BLaER1 treated with 17β-estradiol and CSF1 and Interleukin-3, amounts not matched to agents 10 nM and 100 nM (cell line): Measurements from ENCODE around the gene SLC25A1.

Experiments used
- H3K27ac ChIP-seq, 11 experiments: shearing (Covaris generic); formaldehyde crosslinking; 2 replicates each; pipeline ENCODE4 v1.8.1; 2022
- H3K27me3 ChIP-seq, 11 experiments: shearing (Covaris generic); formaldehyde crosslinking; 2 replicates each; pipeline ENCODE4 v1.8.1; 2022
- H3K36me3 ChIP-seq, 11 experiments: shearing (Covaris generic); formaldehyde crosslinking; 2 replicates each; pipeline ENCODE4 v1.8.1; 2022
- H3K4me1 ChIP-seq, 10 experiments: shearing (Covaris generic); formaldehyde crosslinking; 2 replicates each; pipeline ENCODE4 v1.8.1; 2022
- H3K4me2 ChIP-seq, 11 experiments: shearing (Covaris generic); formaldehyde crosslinking; 2 replicates each; pipeline ENCODE4 v1.8.1; 2022
- H3K4me3 ChIP-seq, 10 experiments: shearing (Covaris generic); formaldehyde crosslinking; 2 replicates each; pipeline ENCODE4 v1.8.1; 2022
- H3K9ac ChIP-seq, 11 experiments: shearing (Covaris generic); formaldehyde crosslinking; 2 replicates each; pipeline ENCODE4 v1.8.1; 2022
- H3K9me3 ChIP-seq, 11 experiments: shearing (Covaris generic); formaldehyde crosslinking; replicated peaks in 1 of 11; 2 replicates each; pipeline ENCODE4 v1.8.1; 2022
- H4K20me1 ChIP-seq, 11 experiments: shearing (Covaris generic); formaldehyde crosslinking; 2 replicates each; pipeline ENCODE4 v1.8.1; 2022
- Cebpa-rat ChIP-seq, 11 experiments: shearing (Covaris generic); IDR thresholded peaks; 2 replicates each; pipeline ENCODE4 v1.8.1; 2022

Gene SLC25A1

DNA sequence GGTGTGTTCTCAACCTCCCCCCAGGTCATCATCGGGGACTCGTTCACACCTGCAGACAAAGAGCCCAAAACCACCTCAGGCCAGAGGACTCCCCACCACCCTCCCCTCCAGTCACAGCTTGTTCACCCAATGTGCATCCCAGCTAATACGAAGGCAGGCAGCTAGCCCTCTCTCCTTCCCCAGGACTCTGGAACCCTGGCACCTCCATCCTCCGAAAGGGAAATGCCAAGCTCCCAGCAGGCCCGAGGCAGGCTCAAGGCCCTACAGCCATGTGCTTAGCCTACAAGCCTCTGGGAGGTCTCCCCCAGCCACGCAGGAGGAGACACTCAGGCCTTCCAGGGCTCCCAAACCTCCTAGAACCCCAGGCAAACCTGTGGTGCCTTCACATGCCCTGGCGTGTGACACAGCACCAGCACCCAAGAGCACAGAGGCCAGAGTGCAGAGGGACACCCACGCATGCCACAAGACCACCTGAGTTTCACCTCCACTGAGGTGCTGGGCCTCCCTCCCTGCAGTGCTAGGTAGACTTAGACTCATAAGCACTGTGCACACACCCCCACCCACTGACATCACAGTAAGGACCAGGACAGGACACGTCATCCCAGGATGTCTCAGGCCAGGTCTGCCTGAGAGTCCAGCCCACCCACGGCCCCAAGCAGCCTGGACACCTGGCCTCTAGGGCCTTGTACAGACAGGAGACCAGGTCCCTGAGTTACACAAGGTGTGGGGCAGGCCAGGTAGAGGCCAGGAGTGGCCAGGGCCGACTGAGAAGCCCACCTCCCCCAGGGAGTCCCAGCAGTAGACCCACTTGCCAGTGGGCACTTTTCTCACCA, 40.9 kb downstream of the SLC25A1 start:
- Histone ChIP-seq H3K9ac (peak overlapping the region in 2 of 11 experiments; percentile 5 to 8; a peak in 1 of 22 replicates), H3K4me1 (peaks cover 0 to 6% (median 1%) of the 10 kb centered on the region in 10 experiments; a peak in 6 of 20 replicates), H4K20me1 (peaks cover 0 to 82% (median 50%) of the 10 kb centered on the region in 11 experiments; a peak in 15 of 22 replicates), H3K27me3 (no peaks in the 10 kb centered on the region), H3K9me3 (no peaks in the 10 kb centered on the region), H3K4me2 (no peak overlapping the region), H3K4me3 (no peak overlapping the region), H3K27ac (no peak overlapping the region), H3K36me3 (peaks cover 95 to 100% (median 99%) of the 10 kb centered on the region in 11 experiments)
- no peak for TF ChIP-seq Cebpa-rat (IDR thresholded peaks at IDR 0.05)

DNA sequence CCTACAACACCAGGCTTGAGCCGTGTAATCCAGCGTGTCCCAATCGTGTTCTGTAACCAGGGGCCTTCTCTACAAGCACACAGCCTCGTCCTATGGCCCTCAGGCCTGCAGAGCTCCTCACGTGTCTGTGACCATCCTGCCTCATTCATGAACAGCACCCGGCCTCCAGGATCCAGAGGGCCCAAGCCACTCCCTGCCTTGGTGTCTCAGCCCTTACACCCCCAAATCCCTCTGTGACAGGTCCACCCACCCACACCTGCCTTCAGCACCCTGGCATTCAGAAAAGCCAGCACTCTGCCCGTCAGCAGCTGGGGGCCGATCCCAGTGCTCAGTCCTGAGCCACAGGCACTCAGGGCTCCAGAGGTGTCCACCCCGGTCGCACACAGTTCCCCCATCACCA, 41.6 kb downstream of the SLC25A1 start:
- H3K4me2 ChIP-seq = no peak overlapping the region
- H3K36me3 ChIP-seq = peaks cover 91 to 100% (median 99%) of the 10 kb centered on the region in 11 experiments
- TF ChIP-seq Cebpa-rat (IDR thresholded peaks at IDR 0.05) = no peak
- peaks cover 0 to 5% (median 0%) of the 10 kb centered on the region in 10 experiments; a peak in 1 of 20 replicates for H3K4me1 ChIP-seq
- H3K27ac ChIP-seq = no peak overlapping the region
- no peaks in the 10 kb centered on the region for H3K9me3 ChIP-seq
- no peaks in the 10 kb centered on the region for H3K27me3 ChIP-seq
- H4K20me1 ChIP-seq = peaks cover 0 to 79% (median 44%) of the 10 kb centered on the region in 11 experiments; a peak in 14 of 22 replicates
- no peak overlapping the region for H3K4me3 ChIP-seq
- no peak overlapping the region for H3K9ac ChIP-seq

DNA sequence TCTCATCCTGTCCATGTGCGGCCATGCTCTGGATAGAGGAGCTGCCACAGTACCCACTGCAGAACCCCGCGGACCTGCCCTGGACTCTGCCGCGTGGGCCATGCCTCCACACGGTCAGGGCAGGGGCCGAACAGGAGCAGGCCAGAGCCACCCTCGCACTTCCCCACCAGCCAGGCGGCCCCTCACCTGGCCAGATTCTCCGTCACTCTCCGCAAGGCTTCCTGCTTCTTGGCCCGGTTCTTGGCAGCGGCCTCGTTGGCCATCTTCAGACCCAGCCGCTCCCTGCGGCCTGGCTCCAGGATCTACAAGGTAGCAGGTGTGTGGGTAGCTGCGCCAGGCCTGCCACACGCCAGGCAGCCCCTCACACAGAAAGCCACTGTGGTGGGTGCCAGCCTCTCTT, 43.7 kb downstream of the SLC25A1 start:
- peaks cover 73 to 96% (median 86%) of the 10 kb centered on the region in 11 experiments for H3K36me3 ChIP-seq
- no peak overlapping the region for H3K9ac ChIP-seq
- no peak for TF ChIP-seq Cebpa-rat (IDR thresholded peaks at IDR 0.05)
- H4K20me1 ChIP-seq = peaks cover 0 to 89% (median 55%) of the 10 kb centered on the region in 11 experiments; a peak in 13 of 22 replicates
- no peak overlapping the region for H3K4me3 ChIP-seq
- H3K27me3 ChIP-seq = no peaks in the 10 kb centered on the region
- no peak overlapping the region for H3K4me2 ChIP-seq
- H3K27ac ChIP-seq = no peak overlapping the region
- H3K4me1 ChIP-seq = peaks cover 0 to 5% (median 0%) of the 10 kb centered on the region in 10 experiments; a peak in 1 of 20 replicates
- H3K9me3 ChIP-seq = no peaks in the 10 kb centered on the region

DNA sequence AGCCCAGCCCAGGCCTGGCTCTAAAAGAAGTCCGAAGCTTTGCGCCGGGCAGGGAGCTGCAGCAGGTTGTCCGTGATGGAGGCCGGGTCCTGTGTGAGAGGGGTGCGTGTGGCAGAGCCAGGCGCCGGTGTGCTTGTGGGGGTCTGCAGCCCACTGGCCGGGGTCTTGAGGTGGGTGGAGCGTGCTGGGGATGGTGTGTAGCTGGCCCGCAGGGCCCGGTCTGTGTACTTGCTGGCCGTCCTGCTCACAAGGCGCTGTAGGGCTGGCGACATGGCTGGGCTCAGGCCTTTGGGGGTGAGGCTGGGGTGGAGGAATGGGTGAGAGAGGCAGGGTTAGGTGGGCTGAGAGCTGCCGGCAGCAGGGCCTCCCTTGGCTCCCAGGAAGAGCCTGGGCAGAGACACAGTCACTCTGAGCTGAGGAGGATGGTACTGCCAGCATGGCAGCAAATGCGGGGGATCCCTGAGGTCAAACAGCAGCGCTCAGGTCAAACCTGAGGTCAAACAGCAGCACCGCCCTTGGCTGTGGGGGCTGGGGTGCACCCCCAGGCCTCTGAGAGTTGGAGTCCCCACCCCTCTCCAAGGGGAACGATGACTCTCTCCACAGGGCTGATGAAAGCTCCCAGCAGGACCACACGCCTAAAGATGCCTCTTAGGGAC, 44.2 kb downstream of the SLC25A1 start:
- Histone ChIP-seq H3K27ac (no peak overlapping the region), H3K4me3 (no peak overlapping the region), H3K36me3 (peaks cover 68 to 90% (median 81%) of the 10 kb centered on the region in 11 experiments), H3K4me1 (peaks cover 0 to 5% (median 0%) of the 10 kb centered on the region in 10 experiments; a peak in 1 of 20 replicates), H4K20me1 (peaks cover 0 to 89% (median 55%) of the 10 kb centered on the region in 11 experiments; a peak in 13 of 22 replicates), H3K9ac (no peak overlapping the region), H3K27me3 (no peaks in the 10 kb centered on the region), H3K4me2 (no peak overlapping the region), H3K9me3 (no peaks in the 10 kb centered on the region)
- no peak for TF ChIP-seq Cebpa-rat (IDR thresholded peaks at IDR 0.05)

DNA sequence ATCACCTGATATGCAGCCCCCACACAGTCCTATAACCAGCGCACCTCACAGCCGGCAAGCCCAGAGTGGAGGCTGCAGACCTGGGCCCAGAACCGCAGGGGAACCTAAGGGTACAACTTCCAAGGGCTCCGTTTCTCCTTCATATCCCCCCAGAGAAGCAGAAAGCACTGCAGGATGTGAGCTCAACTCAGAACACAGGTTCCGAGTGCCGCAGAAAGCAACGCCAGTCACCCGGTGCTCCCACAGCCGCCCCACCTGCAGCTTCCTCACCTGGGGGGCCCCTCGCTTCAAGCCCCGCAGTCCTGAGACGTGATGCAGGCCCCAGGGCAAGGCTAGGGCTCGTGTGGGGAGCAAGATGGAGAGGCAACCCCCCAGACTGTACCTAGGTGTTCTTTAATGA, 45.0 kb downstream of the SLC25A1 start:
- Histone ChIP-seq H3K27me3 (no peaks in the 10 kb centered on the region), H3K4me3 (no peak overlapping the region), H3K36me3 (peaks cover 60 to 83% (median 73%) of the 10 kb centered on the region in 11 experiments), H3K9me3 (no peaks in the 10 kb centered on the region), H4K20me1 (peaks cover 0 to 86% (median 51%) of the 10 kb centered on the region in 11 experiments; a peak in 13 of 22 replicates), H3K4me2 (no peak overlapping the region), H3K4me1 (peaks cover 0 to 5% (median 0%) of the 10 kb centered on the region in 10 experiments; a peak in 1 of 20 replicates), H3K27ac (no peak overlapping the region), H3K9ac (no peak overlapping the region)
- TF ChIP-seq Cebpa-rat (IDR thresholded peaks at IDR 0.05) = no peak

DNA sequence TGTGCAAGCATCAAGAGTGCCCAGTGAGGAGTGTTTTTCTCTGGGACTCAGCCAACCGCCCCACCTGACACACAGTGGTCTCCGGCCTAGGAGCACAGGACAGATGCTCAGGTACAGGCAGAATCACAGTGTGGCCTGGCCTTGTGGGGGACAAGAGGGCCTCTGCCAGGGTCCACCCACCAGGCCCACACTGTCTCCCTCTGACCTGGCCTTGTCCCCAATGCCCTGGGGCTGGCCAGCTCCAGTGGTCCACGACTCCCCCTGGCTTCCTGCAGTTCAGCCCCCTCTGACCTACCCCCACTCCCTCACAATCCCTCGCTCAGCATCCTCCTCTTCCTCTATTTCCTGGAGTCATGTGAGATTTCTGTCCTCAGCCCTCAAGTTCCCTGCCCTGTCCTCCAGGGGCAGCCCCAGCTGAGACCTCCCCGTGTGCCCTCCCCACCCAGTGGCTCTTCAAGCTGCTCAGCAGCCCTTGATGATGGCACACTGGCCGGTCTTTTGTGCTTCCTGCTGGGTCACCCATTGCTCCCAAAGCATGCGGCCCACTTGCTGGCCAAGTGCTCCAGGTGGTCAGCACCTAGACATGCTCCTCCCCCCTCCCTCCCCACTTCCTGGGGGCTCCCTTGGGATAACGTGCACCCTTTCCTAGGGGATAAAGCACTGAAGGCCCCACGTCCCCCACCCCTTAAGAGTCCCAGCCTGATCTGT, 45.7 kb downstream of the SLC25A1 start:
- Histone ChIP-seq H3K4me1 (peaks cover 0 to 5% (median 0%) of the 10 kb centered on the region in 10 experiments; a peak in 1 of 20 replicates), H4K20me1 (peaks cover 0 to 83% (median 44%) of the 10 kb centered on the region in 11 experiments; a peak in 13 of 22 replicates), H3K36me3 (peaks cover 53 to 76% (median 66%) of the 10 kb centered on the region in 11 experiments), H3K27me3 (no peaks in the 10 kb centered on the region), H3K4me3 (no peak overlapping the region), H3K9me3 (no peaks in the 10 kb centered on the region), H3K9ac (no peak overlapping the region), H3K27ac (no peak overlapping the region), H3K4me2 (no peak overlapping the region)
- TF ChIP-seq Cebpa-rat (IDR thresholded peaks at IDR 0.05) = no peak

DNA sequence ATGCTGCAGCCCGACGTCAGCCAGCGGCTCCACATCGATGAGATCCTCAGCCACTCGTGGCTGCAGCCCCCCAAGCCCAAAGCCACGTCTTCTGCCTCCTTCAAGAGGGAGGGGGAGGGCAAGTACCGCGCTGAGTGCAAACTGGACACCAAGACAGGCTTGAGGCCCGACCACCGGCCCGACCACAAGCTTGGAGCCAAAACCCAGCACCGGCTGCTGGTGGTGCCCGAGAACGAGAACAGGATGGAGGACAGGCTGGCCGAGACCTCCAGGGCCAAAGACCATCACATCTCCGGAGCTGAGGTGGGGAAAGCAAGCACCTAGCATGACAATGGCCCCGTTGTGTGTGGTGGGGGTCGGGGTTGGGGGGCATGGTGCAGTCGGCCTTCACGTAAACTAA, 46.4 kb downstream of the SLC25A1 start:
- Histone ChIP-seq H3K36me3 (peaks cover 46 to 69% (median 59%) of the 10 kb centered on the region in 11 experiments), H3K27ac (no peak overlapping the region), H3K27me3 (no peaks in the 10 kb centered on the region), H3K9ac (no peak overlapping the region), H3K9me3 (no peaks in the 10 kb centered on the region), H4K20me1 (peaks cover 0 to 81% (median 38%) of the 10 kb centered on the region in 11 experiments; a peak in 13 of 22 replicates), H3K4me3 (no peak overlapping the region), H3K4me2 (no peak overlapping the region), H3K4me1 (peaks cover 0 to 5% (median 0%) of the 10 kb centered on the region in 10 experiments; a peak in 1 of 20 replicates)
- TF ChIP-seq Cebpa-rat (IDR thresholded peaks at IDR 0.05) = no peak

DNA sequence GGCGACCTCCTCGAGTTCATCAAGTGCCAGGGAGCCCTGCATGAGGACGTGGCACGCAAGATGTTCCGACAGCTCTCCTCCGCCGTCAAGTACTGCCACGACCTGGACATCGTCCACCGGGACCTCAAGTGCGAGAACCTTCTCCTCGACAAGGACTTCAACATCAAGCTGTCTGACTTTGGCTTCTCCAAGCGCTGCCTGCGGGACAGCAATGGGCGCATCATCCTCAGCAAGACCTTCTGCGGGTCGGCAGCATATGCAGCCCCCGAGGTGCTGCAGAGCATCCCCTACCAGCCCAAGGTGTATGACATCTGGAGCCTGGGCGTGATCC, 46.9 kb downstream of the SLC25A1 start:
- H3K27ac ChIP-seq = no peak overlapping the region
- H3K9me3 ChIP-seq = no peaks in the 10 kb centered on the region
- peaks cover 0 to 5% (median 0%) of the 10 kb centered on the region in 10 experiments; a peak in 1 of 20 replicates for H3K4me1 ChIP-seq
- H3K36me3 ChIP-seq = peaks cover 41 to 64% (median 54%) of the 10 kb centered on the region in 11 experiments
- no peak overlapping the region for H3K9ac ChIP-seq
- peaks cover 0 to 76% (median 33%) of the 10 kb centered on the region in 11 experiments; a peak in 13 of 22 replicates for H4K20me1 ChIP-seq
- no peak overlapping the region for H3K4me3 ChIP-seq
- TF ChIP-seq Cebpa-rat (IDR thresholded peaks at IDR 0.05) = no peak
- H3K27me3 ChIP-seq = no peaks in the 10 kb centered on the region
- no peak overlapping the region for H3K4me2 ChIP-seq
